ENCODE results near the gene MLX. TPM values are rescaled to one million over a fixed set of nuclear protein-coding genes. Genes with fewer than 3 reads are reported as not detected.

MLX gene, protein sequence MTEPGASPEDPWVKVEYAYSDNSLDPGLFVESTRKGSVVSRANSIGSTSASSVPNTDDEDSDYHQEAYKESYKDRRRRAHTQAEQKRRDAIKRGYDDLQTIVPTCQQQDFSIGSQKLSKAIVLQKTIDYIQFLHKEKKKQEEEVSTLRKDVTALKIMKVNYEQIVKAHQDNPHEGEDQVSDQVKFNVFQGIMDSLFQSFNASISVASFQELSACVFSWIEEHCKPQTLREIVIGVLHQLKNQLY
- 10 to 100 TPM; 33.2 to 36.1 (median 35.5) TPM for polyA plus RNA-seq (ENCODE audit: insufficient read length in 3 of 3)
- long read RNA-seq, donor 1, transcript MLX-203 (8 exons, 2,428 nt) = major isoform, 10 of 34 reads
- long read RNA-seq, donor 1, partial matches to known transcripts = 24 of 34 reads
- long read RNA-seq, donor 1, other reads (novel, unspliced or antisense) = 0 of 34 reads
- long read RNA-seq, donor 2, transcript MLX-203 (8 exons, 2,428 nt) = major isoform, 8 of 11 reads
- long read RNA-seq, donor 2, partial matches to known transcripts = 0 of 11 reads
- long read RNA-seq, donor 2, other reads (novel, unspliced or antisense) = 0 of 11 reads
- long read RNA-seq, donor 3, transcript MLX-202 (7 exons, 2,334 nt) = minor isoform, 6 of 22 reads
- long read RNA-seq, donor 3, transcript MLX-203 (8 exons, 2,428 nt) = major isoform, 12 of 22 reads
- long read RNA-seq, donor 3, partial matches to known transcripts = 0 of 22 reads
- long read RNA-seq, donor 3, other reads (novel, unspliced or antisense) = 0 of 22 reads
- long read RNA-seq, donor 4, transcript MLX-203 (8 exons, 2,428 nt) = major isoform, 11 of 21 reads
- long read RNA-seq, donor 4, partial matches to known transcripts = 0 of 21 reads
- long read RNA-seq, donor 4, other reads (novel, unspliced or antisense) = 6 of 21 reads
- long read RNA-seq, donor 5 = 0 reads
- long read RNA-seq, donor 6, transcript MLX-203 (8 exons, 2,428 nt) = major isoform, 9 of 14 reads
- long read RNA-seq, donor 6, partial matches to known transcripts = 0 of 14 reads
- long read RNA-seq, donor 6, other reads (novel, unspliced or antisense) = 0 of 14 reads
- long read RNA-seq, donor 7, transcript MLX-203 (8 exons, 2,428 nt) = major isoform, 11 of 39 reads
- long read RNA-seq, donor 7, partial matches to known transcripts = 22 of 39 reads
- long read RNA-seq, donor 7, other reads (novel, unspliced or antisense) = 0 of 39 reads
- long read RNA-seq, donor 8 = 0 reads
- long read RNA-seq, donor 9, transcript MLX-203 (8 exons, 2,428 nt) = major isoform, 6 of 30 reads
- long read RNA-seq, donor 9, partial matches to known transcripts = 22 of 30 reads
- long read RNA-seq, donor 9, other reads (novel, unspliced or antisense) = 0 of 30 reads
- long read RNA-seq, donor 10, transcript MLX-203 (8 exons, 2,428 nt) = major isoform, 11 of 20 reads
- long read RNA-seq, donor 10, partial matches to known transcripts = 0 of 20 reads
- long read RNA-seq, donor 10, other reads (novel, unspliced or antisense) = 5 of 20 reads
- long read RNA-seq, donor 11, transcript MLX-203 (8 exons, 2,428 nt) = major isoform, 6 of 7 reads
- long read RNA-seq, donor 11, partial matches to known transcripts = 0 of 7 reads
- long read RNA-seq, donor 11, other reads (novel, unspliced or antisense) = 0 of 7 reads
- long read RNA-seq, donor 12, partial matches to known transcripts = 0 of 2 reads
- long read RNA-seq, donor 12, other reads (novel, unspliced or antisense) = 0 of 2 reads
- long read RNA-seq, donor 13 = 0 reads
- long read RNA-seq, donor 14, transcript MLX-203 (8 exons, 2,428 nt) = major isoform, 14 of 24 reads
- long read RNA-seq, donor 14, partial matches to known transcripts = 8 of 24 reads
- long read RNA-seq, donor 14, other reads (novel, unspliced or antisense) = 0 of 24 reads
- long read RNA-seq, donor 15, transcript MLX-203 (8 exons, 2,428 nt) = major isoform, 7 of 7 reads
- long read RNA-seq, donor 15, partial matches to known transcripts = 0 of 7 reads
- long read RNA-seq, donor 15, other reads (novel, unspliced or antisense) = 0 of 7 reads
- long read RNA-seq, donor 16, transcript MLX-201 (8 exons, 2,586 nt) = minor isoform, 6 of 46 reads
- long read RNA-seq, donor 16, transcript MLX-203 (8 exons, 2,428 nt) = major isoform, 23 of 46 reads
- long read RNA-seq, donor 16, partial matches to known transcripts = 13 of 46 reads
- long read RNA-seq, donor 16, other reads (novel, unspliced or antisense) = 0 of 46 reads

DNA sequence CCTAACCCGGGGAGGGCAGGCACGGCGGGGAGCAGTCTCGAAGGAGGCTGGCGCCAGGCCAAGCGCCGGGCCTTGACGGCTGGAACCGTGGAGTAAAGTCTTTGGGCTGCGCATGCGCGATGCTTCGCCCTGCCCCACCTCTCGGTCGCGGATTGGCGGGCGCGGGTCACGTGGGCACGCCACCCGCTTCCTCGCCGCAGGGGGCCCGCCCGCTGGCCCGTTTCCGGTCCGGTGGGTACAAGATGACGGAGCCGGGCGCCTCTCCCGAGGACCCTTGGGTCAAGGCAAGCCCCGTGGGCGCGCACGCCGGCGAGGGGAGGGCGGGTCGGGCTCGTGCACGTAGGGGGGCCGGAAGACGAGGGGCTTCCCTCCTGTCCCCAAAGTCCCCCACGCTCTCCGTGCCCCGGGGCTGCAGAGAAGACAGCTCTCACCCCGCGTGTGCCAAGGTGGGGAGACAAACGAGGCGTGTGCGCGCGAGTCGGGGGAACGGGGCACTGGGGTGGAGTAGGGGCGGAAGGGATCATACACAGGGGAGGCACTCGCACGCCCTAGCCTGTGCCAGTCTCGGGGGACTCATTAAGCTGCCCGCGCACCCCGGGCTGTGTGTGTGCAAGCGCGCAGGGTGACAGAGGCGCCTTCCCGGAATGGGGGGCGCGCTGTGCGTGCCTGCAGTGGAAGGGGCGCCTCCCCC lies at the start of gene MLX:
TSS of gene MLX (plus strand) at position 218 of the 691 bp plus-strand sequence. CDS start at position 243, 25 bp downstream.
- peak in 10 of 11 donors; percentile 69 to 87 (median 83) for DNase-seq (ENCODE audit: extremely low read depth in 1 of 11, low read depth in 9 of 11, low spot score in 4 of 11)

DNA sequence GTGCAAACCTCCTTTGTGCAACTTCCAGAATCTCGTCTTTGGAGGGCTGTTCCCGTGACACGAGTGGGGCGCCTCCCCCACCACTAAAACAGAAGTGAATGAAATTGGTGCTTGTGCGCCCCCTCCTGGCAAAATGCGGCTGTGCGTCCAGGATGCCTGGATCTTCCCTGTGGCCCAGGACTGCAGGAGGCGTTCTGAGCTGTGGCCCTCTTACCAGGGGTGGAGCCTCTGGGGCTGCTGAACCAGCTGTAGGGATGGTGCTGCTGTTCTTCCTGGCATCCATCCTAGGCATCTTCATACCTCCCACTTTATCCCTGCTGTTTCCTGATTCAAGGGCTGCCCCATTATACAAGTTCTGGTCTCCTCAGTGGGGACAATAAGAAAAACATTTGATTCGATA lies 49.4 kb upstream of the MLX start:
- peak in 2 of 11 donors; percentile 53 to 66 for DNase-seq (ENCODE audit: extremely low read depth in 1 of 11, low read depth in 9 of 11, low spot score in 4 of 11)

- DNase-seq (ENCODE audit: extremely low read depth in 1 of 11, low read depth in 9 of 11, low spot score in 4 of 11) = no peak
Measured at GRCh38 chr17:42518046-42518754, 48.7 kb upstream of the MLX start.

- DNase-seq (ENCODE audit: extremely low read depth in 1 of 11, low read depth in 9 of 11, low spot score in 4 of 11) = no peak
Measured at GRCh38 chr17:42518755-42519545, 48.0 kb upstream of the MLX start.

DNA sequence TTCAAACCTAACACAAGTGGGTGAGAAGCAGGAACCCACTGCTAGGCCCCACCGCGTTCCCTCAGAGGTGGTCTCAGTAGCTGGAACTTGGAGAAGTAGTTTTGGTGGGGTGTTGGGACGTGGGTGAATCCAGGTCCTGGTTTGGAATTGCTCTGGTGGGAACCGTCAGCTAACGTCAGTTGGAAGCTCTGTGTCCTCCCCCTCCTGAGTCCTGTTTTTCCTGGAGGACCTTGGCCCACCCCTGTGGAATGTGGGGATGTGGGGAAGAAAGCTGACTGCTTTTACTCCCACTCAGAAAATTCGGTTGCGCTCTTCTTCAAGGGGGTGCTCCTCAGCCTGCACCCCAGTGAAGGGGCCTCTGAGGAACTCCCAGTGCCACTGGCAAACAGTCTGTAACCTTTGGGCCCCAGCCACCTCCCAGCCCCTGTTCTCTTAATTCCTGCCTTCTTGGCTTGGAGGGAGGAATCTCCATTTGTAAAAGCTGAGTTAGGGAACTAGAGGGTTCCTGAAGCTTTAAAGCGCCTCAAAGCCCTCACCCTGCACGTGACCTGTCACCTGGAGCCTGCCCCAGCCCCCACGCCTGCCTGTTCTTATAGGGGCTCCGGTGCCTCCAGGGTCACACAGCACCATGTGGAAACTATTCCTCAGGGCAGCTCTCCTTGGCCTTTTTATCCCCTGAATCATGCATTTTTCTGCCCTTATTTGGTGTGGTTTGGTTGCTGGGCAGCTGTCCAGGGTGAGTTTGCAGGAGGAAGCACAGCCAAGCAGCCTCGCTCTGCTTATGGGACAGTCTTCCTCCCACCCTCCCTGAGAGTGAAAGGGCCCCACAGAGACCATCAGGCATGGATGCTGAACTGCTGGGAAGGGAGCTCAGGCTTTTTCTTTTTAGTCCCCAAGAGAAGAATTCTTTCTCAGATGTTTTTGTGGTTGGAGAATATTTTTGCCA lies 47.1 kb upstream of the MLX start:
- DNase-seq (ENCODE audit: extremely low read depth in 1 of 11, low read depth in 9 of 11, low spot score in 4 of 11) = peak in 10 of 11 donors; percentile 75 to 93 (median 85)

GRCh38 chr17:42520540-42520951 lies 46.4 kb upstream of the MLX start:
- no peak for DNase-seq (ENCODE audit: extremely low read depth in 1 of 11, low read depth in 9 of 11, low spot score in 4 of 11)

- no peak for DNase-seq (ENCODE audit: extremely low read depth in 1 of 11, low read depth in 9 of 11, low spot score in 4 of 11)
Measured at GRCh38 chr17:42521036-42521435, 45.9 kb upstream of the MLX start.

DNA sequence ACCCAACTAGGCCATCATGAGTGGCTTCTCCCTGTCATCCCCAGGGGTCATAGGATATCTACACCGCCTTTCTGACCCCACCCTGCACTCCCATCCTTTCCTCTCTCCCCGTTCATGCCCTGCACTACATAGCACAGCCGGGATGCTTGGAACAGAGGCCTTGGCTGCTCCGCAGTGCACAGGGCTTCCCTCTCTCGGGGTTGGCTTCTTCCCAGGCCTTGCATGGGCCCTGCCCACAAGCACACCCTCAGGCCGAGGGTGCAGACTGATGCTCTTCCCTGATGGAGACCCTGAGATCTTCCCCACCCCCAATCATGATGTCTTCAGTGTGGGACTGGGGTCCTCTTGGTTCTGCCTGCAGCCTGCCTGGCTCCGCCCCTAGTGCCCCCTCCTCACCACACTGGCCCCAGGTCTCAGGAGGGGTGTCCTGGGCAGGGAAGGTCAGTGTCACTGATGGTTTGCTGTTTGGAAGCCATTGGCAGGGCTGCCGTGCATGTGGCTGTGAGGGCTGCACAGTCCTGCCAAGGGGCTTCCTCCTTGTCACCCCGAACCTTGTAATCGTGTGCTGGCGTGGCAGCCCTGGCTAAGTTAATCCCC lies 45.1 kb upstream of the MLX start:
- DNase-seq (ENCODE audit: extremely low read depth in 1 of 11, low read depth in 9 of 11, low spot score in 4 of 11) = no peak

- no peak for DNase-seq (ENCODE audit: extremely low read depth in 1 of 11, low read depth in 9 of 11, low spot score in 4 of 11)
Measured at GRCh38 chr17:42522263-42522790, 44.6 kb upstream of the MLX start.

DNA sequence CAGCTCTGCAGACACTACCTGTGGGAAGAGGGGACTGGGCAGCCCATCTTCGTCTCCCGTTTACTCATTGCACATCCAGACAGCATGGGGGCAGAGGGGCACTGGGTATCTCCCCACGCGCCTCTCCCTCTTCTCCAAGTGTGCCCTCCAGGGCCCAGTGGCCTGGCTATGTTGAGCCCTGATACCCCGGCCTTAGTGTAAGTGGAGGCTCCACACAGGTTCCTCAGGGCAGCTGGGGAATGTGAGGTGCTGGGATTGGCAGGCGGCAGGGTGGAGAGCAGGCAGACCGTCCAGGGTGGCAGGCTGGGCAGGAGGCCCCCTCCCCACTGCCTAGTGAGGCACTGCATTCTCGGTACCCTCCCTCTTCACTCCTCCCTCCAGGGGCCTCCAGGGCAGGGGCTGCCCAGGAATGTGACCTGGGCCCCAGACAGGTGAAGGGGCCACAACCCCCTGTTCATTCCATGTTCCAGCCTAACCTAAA lies 44.1 kb upstream of the MLX start:
- no peak for DNase-seq (ENCODE audit: extremely low read depth in 1 of 11, low read depth in 9 of 11, low spot score in 4 of 11)

DNA sequence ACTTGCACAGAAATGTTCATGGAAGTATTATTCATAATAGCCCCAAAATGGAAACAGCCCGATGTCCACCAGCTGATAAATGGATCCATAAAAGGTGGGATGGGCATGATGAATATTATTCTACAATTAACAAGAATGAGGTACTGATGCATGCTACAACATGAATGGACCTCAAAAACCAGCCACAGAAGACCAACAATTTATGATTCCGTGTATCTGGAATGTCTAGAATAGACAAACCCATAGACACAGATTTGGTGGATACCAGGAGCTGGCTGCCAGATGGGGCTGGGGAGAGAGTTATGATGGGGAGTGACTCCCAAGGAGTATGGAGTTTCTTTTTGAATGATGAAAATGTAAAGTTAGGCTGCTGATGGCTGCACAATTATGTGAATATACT lies 41.7 kb upstream of the MLX start:
- DNase-seq (ENCODE audit: extremely low read depth in 1 of 11, low read depth in 9 of 11, low spot score in 4 of 11) = no peak

DNA sequence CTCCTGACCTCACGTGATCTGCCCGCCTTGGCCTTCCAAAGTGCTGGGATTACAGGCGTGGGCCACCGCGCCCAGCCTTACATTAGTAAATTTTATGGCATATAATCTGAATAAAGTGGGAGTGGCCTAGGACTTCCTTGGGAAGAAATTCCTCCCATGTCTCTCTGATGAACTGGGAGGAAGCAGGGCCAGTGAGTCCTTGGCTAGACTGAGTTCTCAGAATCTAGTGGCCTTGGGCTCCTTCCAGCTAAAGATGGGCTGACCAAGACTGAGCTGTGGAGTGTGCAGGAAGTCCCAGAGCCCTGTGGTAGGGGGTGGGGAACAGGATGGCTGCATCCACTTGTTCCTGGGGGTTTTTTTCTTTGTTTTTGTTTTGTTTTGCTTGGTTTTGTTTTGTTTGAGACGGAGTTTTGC lies 40.9 kb upstream of the MLX start:
- DNase-seq (ENCODE audit: extremely low read depth in 1 of 11, low read depth in 9 of 11, low spot score in 4 of 11) = no peak

GRCh38 chr17:42527932-42528331 lies 39.0 kb upstream of the MLX start:
- DNase-seq (ENCODE audit: extremely low read depth in 1 of 11, low read depth in 9 of 11, low spot score in 4 of 11) = no peak

- DNase-seq (ENCODE audit: extremely low read depth in 1 of 11, low read depth in 9 of 11, low spot score in 4 of 11) = no peak
Measured at GRCh38 chr17:42529061-42529460, 37.8 kb upstream of the MLX start.
